ENCODE results near the gene SYNDIG1. TPM values are rescaled to one million over a fixed set of nuclear protein-coding genes. Genes with fewer than 3 reads are reported as not detected.

The SYNDIG1 gene
- total RNA-seq, 1 experiment from 2014 or later = not detected

- no peak for ATAC-seq
Observed at GRCh38 chr20:24443436-24443835, 26.0 kb upstream of the SYNDIG1 start.

DNA sequence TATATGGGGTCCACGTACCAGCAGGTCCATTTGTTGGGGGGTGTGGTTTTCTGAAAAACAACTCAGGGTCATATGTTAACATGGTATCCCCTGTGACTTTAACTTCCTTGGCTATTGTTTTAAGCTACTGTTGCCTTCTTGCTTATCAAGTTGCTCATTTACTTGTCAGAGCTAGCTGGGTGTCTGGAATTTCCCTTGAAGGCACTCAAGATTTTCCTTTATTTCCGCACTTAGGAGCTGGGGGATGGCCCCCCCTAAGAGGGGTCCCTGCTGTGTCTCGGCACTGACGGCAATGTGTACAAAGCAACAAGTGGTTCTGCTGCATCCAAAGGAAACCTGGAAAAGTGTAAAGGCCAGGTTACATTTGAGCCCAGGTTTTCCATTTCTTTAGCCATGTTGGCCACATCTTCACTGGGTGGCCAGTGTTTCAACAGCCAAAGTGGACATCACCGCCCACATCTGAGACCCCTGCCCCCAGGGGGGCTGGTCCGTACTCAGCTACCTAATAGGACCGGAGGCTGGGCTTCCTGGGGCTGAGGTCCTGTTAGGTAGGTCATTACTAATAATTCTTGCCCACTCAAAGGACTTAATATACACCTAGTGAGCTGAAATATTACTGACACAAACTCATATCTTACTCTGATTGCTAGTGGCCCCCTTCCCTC is 24.8 kb upstream of the SYNDIG1 start:
- POLR2A ChIA-PET = interaction anchor here (0.6 kb wide), 1 partner anchor 587 kb away, joined by 3 read pairs; no protein-coding TSS in a partner anchor
- no peak for ATAC-seq
- intact Hi-C loops (cut with micrococcal nuclease; ENCODE audit: unreplicated experiment) = no loop called here

More at GRCh38 chr20:24443436-24443835, 26.0 kb upstream of the SYNDIG1 start:
- no peaks in the 10 kb centered on the region for H3K4me1 ChIP-seq (ENCODE audit: control insufficient read depth, insufficient read depth, low read length)
- H3K27me3 ChIP-seq (ENCODE audit: control insufficient read depth, insufficient read depth, low read length) = no peaks in the 10 kb centered on the region; the same call in 1 of the 2 replicates
- BruUV-seq (replicated peaks) = no TSS peak
- DNase-seq (ENCODE audit: low read depth, low spot score) = no peak
- ChIA-PET CTCF (no interaction called here), POLR2A (no interaction called here)
- intact Hi-C loops (cut with micrococcal nuclease; ENCODE audit: unreplicated experiment) (no loop called here), in situ Hi-C loops (cut with HindIII; ENCODE audit: low pct_unique_long_range_greater_than_20kb, low sequenced_read_pairs) (no loop called here)
- H3K9me3 ChIP-seq (ENCODE audit: control insufficient read depth, insufficient read depth, low read depth, low read length) = no peaks in the 10 kb centered on the region
- no peak overlapping the region for H3K27ac ChIP-seq (ENCODE audit: low read length)
- H3K36me3 ChIP-seq (ENCODE audit: control insufficient read depth, insufficient read depth, low read length) = no peaks in the 10 kb centered on the region
- no peak for TF ChIP-seq REST (IDR thresholded peaks at IDR 0.05; ENCODE audit: insufficient read depth in 1 of 2, low read depth in 2 of 2, low read length in 1 of 2)
- no peak for TF ChIP-seq SIN3A (IDR thresholded peaks at IDR 0.05; ENCODE audit: borderline replicate concordance, insufficient read depth, low read depth, low read length)
- TF ChIP-seq TCF7L2 (IDR thresholded peaks at IDR 0.05; ENCODE audit: low read depth, low read length) = no peak
- TF ChIP-seq CTCF (IDR thresholded peaks at IDR 0.05) = no peak
- no peak for TF ChIP-seq POLR2AphosphoS5 (IDR thresholded peaks at IDR 0.05; ENCODE audit: low read depth, low read length)
- no peak overlapping the region for H3K4me3 ChIP-seq (ENCODE audit: low read depth in 2 of 2, low read length in 2 of 2)

More for the DNA sequence above, 24.8 kb upstream of the SYNDIG1 start:
- no peaks in the 10 kb centered on the region; the same call in none of the 2 replicates for H3K27me3 ChIP-seq (ENCODE audit: control insufficient read depth, insufficient read depth, low read length)
- no peaks in the 10 kb centered on the region for H3K9me3 ChIP-seq (ENCODE audit: control insufficient read depth, insufficient read depth, low read depth, low read length)
- no peaks in the 10 kb centered on the region for H3K4me1 ChIP-seq (ENCODE audit: control insufficient read depth, insufficient read depth, low read length)
- CTCF ChIA-PET = no interaction called here
- DNase-seq (ENCODE audit: low read depth, low spot score) = no peak
- no peaks in the 10 kb centered on the region for H3K36me3 ChIP-seq (ENCODE audit: control insufficient read depth, insufficient read depth, low read length)
- TF ChIP-seq SIN3A (IDR thresholded peaks at IDR 0.05; ENCODE audit: borderline replicate concordance, insufficient read depth, low read depth, low read length) (no peak), POLR2AphosphoS5 (IDR thresholded peaks at IDR 0.05; ENCODE audit: low read depth, low read length) (no peak), REST (IDR thresholded peaks at IDR 0.05; ENCODE audit: insufficient read depth in 1 of 2, low read depth in 2 of 2, low read length in 1 of 2) (no peak), CTCF (IDR thresholded peaks at IDR 0.05) (no peak), TCF7L2 (IDR thresholded peaks at IDR 0.05; ENCODE audit: low read depth, low read length) (no peak)
- no peak overlapping the region for H3K27ac ChIP-seq (ENCODE audit: low read length)
- H3K4me3 ChIP-seq (ENCODE audit: low read depth in 2 of 2, low read length in 2 of 2) = no peak overlapping the region
- in situ Hi-C loops (cut with HindIII; ENCODE audit: low pct_unique_long_range_greater_than_20kb, low sequenced_read_pairs) = no loop called here
- no TSS peak for BruUV-seq (replicated peaks)

Measured in Panc1 (cell line).